ENCODE results near the gene CDK15.

The CDK15 gene

DNA sequence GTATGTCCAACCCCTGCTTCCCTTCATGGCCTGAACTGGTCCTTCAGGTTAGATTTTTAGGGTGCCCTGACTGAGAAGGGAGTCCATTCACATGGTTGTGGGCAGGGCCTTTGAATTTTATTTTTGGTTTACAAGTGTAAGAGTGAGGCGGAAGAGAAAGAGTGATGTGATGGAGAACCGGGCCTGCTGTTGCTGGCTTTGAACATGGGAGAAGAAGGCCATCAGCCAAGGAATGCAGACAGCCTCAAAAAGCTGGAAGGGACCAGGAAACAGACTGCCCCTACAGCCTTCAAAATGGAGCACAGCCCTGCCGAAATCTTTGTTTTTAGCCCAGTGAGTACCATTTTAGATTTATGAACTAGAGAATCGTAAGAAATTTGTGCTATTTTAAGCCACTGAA, 105.0 kb downstream of the CDK15 start:
- DNase-seq, result no peak

DNA sequence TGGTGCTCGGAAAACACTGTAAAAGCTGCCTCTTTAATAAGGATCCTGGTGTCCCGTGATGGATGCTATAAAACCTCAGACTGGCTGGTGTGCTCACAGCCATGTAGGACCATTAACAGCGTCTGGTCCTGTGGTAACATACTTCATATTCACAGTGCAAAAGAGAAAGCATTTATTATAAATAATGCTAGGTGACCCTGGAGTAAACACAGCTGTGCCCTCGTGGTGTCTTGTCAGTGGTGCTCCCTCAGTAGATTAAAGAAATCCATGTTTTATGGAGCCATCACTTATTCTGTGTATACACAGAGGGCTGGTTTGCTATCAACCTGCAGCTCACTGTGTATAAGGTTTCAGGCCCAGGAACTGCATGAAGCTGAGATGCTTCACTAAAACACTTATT, 106.9 kb downstream of the CDK15 start:
- no peak for DNase-seq

DNA sequence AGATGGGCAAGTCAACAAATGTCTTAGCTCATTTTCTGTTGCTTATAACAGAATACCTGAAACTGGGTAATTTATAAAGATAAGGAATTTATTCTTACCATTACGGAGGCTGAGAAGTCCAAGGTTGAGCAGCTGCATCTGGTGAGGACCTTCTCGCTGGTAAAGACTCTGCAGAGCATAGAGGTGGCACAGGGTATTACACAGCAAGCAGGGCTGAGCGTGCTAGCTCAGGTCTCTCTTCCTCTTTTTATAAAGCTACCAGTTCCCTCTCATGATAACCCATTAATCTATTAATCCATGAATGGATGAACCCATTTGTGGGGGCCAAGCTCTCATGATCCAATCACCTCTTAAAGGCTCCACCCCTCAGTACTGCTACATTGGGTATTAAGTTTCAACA, 109.1 kb downstream of the CDK15 start:
- no peak for DNase-seq

DNA sequence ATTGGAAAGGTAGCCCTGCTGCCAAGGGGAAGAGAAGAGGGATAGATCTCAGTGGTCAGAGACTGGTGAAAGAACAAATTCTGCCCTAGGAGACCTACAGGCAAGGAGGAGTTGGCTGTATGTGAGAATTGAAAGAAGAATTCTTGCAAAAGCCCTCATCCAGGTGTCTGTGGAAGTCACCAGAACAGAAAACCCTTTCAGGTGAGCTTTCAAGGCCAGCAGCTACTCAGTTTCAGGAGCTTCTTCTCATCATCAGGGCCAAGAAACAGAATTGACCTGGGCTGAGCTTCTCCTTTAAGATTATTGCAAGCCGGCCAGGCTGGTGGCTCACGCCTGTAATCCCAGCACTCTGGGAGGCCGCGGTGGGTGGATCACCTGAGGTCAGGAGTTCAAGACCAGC, 110.2 kb downstream of the CDK15 start:
- DNase-seq, result no peak

DNA sequence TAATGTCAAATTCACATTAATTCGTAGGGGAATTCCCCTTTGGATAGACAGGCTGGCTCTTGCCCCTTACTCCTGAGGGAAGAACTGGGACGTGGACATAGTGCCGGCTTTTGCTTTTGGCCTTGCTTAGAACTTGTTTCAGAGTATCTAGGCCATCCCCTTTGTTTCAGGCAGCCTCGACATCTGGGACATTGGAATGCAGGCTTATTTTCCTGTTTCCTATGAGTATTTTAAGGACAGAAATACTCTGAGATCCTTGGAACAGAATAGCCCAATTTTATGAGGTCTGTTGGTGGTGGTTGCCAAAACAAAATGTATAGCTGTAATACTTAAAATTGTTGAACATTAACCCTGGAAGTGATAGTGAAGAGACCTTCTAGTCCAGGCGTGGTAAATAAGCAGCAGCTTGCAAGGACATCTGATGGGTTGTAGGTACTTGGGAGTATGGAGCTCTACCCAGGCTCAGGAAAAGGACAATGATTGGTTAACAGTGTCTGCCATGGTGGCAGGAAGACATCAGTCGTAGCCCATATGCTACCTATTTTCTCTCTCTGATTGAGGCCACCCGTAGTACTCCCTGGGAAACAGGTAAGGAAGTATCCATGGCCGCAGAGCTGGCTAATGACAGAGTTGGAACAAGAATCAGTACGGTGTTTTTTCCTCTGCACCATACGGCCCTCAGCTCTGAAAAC, 112.4 kb downstream of the CDK15 start:
- DNase-seq, result peak in 1 of 14 donors; percentile 69

DNA sequence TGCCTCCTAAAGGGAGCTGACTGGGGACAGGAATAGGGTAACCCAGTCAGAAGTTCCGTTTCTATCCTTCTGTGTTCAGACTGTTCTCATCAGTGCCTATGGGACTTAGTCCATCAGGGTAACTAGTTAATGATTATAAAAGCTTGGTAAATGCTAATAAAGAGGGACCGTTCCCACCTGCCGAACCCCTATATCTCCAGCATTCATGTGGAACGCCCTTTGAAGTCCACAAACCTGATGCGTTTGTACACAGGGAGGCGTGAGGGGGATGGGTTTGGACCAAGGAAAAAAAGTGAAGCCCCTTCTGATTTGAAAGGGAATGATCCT, 112.9 kb downstream of the CDK15 start:
- DNase-seq, result no peak

DNA sequence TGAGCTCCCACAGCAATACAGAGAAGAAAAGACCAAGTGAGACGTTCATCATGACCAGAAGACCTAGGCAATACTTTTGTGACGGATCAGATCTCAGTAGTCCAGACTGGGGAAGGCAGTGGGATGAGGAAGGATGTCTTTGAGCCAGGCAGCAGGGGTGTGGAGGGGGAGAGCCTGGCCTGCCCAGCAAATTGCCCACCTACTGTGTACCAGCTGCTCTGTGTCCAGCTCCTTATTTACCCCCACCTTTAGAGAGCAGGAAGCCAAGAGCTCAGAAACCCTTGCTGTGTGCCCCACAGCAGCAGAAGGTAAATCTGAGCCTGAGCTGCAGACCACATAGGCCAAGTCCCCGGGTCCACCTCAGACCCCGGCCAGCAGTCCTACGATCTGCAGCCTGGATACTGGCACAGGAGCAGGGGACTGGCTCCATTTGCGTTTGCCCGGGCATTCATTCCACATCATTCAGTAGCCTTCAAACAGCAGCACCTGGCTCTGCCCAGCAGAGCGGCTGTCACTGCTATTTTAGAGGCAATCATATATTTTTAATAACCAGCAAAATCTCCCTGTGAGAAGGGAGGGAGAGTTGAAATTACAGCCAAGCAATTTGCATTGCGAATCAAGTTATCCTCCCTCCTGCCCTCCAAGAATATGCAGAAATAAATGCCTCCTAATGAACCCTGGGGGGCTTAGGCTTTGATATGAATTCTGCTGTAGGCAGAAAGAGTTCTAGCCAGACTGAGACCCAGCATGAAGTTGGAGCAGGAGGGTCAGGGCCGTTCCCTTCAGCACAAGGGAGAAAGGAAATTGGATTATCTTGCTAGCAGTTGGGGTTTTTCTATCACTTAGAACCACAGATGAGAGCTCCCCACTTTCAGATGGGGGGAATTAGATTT, 117.3 kb downstream of the CDK15 start:
- DNase-seq, result peak in 1 of 14 donors; percentile 92

DNA sequence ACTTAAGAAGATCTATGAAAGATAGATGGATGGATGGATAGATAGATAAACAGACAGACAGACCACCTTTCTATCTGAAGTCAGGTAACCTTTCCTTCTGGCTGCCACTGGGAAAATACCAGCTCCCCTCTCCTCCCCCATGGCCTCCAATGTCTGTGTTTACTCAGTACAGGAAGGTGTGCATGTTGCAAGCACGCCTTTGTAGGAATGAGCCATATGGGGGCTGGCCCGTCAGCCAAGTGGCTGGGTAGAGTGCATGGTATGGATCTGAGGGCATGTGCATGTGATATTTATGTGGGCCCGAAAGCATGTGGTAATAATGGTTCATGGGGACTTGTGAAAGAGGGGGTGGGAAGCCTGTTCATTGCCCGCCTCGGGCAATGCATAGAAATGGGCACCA, 118.1 kb downstream of the CDK15 start:
- DNase-seq, result peak in 1 of 14 donors; percentile 29

DNA sequence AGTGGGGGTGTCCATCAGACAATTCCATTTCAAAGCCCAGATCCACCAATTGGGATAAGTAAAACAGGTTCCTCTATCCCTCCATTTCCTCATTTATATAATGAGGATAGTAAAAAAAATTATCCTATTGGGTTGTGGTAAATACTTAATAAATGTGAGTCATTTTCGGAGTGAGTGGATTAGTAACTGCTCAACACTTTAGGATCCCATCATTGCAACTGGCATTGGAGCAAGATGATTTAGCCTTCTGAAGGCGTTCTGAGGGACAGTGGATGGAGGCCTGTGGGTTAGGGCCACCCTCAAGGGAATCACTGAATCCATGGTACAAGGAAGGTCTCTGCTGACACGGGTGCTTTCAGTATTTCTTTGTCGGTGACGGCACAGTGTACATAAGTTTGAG, 118.7 kb downstream of the CDK15 start:
- DNase-seq, result no peak

DNA sequence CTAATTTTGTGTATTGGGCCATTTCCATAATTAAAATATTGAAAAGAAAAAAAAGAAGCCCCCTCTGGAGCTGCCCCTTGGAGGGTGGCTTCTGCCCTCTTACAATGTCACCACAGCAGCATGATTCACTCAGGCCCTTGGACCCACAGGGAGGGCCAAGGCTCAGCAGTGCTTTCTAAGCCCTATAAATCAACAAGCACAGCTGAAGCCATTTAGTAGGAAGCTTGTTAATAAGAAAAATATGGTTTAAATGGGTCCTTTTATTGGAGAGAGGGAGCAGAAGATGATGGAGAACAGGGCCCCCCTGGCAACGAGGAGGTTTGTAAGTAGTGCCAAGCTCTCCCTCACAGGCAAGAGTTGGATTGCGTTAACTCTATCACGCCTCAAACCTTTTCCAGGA, 119.7 kb downstream of the CDK15 start:
- no peak for DNase-seq

DNA sequence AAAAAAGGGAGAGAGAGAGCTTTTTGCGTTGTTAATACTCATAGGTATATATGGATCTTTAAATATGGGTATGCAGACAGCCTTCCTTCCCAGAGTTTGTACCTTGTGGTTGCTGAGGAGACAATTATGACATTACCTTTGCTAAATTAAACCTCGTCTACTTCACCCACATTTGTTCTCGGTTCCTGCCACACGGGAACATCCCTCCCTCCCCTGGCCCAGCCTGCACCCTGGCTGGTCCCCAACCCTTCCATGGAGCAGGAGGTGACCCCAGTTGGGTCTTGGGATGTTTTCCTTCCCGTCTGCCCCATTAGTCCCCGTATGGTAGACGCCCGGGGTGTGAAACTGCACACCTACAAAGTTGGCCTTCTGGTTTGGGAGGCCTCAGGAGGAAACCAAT, 122.0 kb downstream of the CDK15 start:
- DNase-seq, result no peak

DNA sequence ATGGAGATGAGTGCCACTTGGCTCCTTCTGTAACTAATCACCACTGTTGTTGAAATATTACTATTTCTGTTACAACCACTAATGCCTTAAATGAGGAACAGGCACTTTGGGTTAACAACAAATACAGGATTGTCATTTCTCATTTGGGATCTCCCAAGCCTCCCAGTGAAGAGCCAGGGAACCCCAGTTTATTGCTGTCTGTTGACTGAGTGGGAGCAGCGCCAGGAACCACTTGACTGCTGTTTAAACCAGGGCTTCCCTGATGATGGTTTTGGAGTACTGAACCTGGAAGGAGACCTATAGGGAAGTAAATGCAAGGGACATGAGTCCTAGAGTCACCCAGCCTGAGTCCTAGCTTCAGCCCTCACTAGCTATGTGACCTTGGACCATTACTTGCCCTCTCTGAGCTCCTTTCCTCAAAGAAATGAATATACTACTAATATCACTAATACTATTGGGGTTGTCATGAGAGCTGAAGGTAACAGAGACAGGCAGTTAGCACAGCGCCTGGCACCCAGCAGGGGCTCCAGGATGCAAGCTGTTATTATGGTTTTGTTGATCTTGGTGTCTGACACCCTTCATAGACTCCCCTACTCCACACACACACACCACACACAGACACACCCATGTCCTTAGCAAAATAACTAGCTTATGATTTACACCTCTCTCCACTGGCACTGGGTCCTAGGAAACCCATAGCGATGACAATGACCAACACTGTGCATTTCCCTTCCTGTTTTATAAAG, 123.1 kb downstream of the CDK15 start:
- DNase-seq, result peak in 1 of 14 donors; percentile 46

DNA sequence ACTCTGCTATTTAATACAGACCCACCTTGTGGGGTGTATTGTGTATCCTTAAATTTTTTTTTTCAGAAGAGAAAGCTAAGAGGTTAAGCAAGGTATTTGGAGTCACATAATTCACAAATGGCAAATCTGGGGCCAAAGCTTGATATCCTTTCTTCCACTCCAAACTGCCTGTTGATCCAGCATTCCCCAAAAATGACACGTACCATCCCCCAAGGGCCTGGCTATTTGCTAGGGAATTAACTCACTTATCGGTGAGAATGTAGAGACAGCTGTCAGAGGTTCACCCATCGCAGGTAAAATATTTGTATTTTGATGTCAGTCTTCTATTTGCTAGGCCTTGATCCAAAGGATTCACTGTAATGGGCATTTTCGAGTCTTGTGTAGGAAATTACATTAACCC, 123.7 kb downstream of the CDK15 start:
- no peak for DNase-seq

DNA sequence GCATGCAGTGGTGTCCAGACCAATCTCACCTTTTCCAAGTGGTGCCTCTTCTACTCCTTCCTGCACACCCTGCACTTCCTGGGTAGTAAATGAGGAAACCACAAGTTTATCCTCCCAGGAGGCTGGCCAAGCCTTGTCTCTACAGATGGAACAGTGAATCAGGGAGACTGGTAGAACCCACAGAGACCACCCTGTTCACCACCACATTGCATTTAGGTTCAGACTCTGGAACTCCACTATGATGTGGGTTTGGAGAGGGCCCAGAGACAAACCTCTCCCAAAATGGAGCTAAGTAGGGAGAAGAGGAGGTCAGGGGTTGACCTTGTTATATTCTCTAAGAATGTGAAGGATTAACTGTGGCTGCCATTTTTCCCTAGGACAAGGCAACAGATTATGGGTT, 124.5 kb downstream of the CDK15 start:
- DNase-seq, result no peak

DNA sequence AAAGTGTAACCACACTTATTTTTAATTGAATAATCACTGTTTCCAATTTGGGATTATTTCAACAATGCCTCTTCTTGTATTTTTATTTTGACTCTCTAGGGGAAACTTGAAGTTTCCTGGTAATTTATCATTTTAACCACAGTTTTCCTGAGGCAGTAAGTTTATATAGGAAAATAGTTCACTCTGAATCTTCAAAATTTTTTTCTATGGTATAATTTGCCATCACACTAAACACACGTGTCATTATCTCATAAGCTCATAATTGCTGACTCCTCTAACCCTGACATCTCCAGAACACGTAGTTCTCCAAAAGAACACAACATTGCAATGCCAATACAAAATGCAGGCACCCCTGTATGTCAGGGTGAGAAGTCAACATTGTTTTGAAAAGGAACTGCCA, 125.1 kb downstream of the CDK15 start:
- DNase-seq, result no peak

DNA sequence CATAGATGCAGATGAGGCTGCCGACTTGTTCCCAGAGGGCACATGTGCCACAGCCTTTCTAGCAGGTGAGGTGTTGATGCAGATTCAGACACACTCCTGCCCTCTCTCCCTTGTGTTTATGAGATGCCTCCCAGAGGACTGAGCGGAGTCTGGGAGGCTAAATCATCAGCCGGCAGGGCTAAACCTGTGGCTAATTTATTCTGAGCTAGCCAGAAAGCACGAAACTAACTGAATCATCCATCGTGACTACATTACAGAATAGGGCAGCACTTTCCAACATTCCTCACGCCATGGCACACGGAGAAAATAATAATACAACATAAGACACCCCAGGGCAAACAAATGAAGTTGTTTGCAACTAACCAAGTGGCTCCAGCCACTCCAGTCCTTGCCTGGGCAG, 125.6 kb downstream of the CDK15 start:
- DNase-seq, result no peak

DNA sequence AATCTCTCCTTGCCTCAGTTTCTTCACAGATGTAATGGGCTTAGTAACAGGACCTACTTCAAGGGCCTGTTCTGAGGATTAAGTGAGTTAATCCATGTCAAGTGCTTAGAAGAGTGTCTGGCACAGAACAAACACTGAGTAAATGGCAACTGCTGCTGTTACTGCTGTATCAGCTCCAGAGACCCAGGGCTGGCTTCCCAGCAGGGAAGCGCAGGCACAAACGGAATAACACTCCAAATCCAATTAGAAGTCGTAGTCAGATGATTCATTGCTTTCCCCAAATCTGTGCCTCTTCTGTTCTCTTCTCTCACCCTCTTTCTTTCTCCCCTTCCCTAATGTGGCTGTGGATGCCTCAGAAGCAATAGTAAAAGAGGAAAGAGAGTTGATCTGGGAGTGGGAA, 126.2 kb downstream of the CDK15 start:
- DNase-seq, result no peak

DNA sequence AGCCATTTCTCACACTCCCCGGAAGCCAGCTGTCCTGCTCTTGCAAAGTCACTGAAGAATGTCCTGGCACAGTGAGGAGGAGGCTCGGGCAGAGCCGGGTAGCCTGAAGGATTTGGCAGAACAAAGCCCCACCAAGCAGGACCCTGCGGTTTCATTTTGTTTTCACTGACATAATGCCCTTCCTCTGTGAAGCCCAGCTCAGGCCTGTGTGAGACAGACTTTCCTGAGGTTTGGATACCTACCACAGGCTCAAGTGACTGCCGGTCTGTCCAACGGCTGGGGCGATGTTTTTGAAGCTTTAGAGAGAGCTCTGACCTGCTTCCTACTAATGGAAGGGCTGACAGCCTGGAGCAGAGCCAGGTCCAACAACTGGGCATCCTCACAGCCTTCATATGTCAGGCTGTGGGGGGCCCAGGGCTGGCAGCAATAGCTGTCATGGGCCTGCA, 127.5 kb downstream of the CDK15 start:
- DNase-seq, result peak in 9 of 14 donors; percentile 4 to 70 (median 15)

DNA sequence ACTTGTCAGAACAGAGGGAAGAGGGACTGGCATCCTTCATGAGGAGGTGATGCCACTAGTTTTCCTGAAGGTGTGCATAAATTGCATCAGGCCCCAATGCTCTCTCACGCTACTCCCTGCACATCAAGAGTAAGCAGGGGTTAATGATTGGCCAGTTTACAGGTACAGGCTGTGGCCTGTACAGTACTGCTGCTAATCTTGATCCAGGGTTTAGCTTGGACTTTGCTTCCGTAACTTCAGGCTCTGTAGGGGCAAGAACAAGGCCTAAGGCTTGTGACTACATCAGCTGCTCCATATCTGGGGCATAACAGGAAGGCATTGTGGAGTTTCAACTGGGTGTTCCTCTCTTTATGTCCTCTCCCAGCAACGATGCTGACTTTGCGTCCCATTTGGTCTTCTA, 130.5 kb downstream of the CDK15 start:
- no peak for DNase-seq

DNA sequence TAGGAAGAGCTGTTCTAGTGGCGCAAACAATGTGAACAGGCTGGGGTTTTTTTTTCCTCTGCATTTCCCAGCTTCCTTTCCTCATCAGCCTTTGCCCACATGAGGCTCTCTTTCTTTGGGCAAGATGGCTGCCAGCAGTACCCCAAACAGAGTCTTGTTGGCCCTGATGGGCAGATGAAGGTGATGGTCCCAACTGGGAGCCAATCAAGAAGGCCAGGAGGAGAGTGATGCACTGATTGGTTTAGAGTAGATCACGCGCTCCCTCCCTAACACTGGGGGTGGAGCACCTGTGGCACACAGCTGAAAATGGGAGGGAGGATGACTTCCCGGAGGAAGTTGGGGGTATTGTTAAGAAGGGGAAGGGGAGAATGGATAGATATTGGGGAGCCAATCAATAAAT, 131.0 kb downstream of the CDK15 start:
- no peak for DNase-seq

DNA sequence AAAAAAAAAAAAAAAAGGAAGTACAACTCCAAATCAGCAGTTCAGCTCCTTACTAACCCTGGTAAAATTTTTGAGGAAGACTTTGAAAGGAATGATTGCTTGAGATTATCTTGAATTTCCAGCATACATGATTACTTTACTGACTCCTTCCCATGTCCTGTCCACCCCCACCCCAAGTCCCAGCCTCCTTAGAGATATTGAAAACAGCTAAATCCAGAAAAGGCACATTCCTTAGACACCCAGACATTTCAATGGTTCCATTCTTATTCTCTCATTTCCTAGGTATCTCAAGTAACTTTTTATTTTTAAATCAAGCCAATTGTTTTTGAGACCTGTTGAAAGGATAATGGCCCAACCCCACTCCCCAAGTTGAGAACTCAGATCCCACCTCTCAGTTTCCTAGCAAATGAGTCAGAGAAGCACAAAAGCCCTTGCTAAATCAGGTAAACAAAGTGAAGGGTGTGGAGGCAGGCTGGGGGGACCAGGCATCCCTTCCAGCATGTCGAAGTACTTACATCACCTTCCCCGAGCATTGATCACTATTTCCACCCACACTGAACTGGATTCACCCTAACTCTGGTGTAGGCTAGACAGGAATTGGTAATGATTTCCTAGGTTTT, 131.9 kb downstream of the CDK15 start:
- no peak for DNase-seq

DNA sequence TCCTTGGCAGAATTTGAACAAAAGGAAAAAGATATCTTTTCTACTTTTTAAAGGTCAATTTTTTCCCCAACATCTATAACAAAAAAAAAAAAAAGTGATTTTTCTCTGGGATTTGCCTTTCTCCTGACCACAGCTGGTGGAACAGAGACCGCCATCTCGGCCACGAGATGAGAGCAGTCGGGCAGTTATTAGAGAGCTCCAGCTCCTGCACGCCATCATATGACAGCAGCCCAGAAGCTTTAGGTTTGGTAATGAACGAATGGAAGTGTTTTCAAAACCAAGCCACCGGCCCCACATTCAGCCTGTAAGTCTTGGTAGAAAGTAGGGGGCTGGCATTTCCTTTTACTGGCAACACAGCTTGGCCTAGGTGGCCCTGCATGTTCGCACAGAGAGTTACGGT, 132.4 kb downstream of the CDK15 start:
- DNase-seq, result no peak

DNA sequence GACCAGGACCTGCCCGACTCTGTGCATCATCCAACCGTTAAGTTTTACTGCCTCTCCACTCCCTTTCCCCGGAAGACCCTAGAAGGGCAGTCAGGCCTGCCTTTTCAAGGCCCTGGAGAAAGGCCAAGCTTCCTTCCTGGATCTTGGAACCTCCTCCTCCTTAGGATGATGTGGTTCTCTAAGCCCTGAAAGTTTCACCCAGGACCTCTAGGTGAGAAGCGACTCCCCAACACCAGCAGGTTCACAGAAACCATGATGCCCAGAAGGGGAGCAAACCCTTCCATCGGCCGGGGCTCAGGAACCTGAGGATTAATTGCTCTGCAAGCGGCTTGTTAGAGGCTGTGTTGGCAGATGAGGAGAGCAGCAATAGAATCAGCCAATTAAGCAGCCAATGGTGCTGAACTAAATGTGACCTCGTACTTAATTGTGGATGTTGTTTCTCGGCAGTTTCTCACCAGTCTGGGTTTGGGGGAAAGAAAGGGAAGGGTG, 133.2 kb downstream of the CDK15 start:
- no peak for DNase-seq

Measured in C1 segment of cervical spinal cord (tissue), 14 donors.